Left renal pelvis (tissue), 4 donors: Measurements from ENCODE around the gene TTI1. TPM values are rescaled to one million over a fixed set of nuclear protein-coding genes. Genes with fewer than 3 reads are reported as not detected.

Experiments used
- DNase-seq, 4 donors: peaks; one replicate each; pipeline ENCODE4 v3.0.0-alpha.2; 2013; ENCODE audit warnings: low read depth in 4 of 4, low spot score in 3 of 4
- polyA plus RNA-seq, 4 donors: library from polyadenylated mRNA; unstranded; fragments of 120-200 nt; gene quantifications; one replicate each; pipeline ENCODE4 v1.2.1, GENCODE V29; 2013; ENCODE audit not compliant: insufficient read length in 4 of 4

Gene TTI1
- polyA plus RNA-seq, 4 donors, result 23.1 to 31.0 (median 27.0) TPM

GRCh38 chr20:37989601-37990295, 43.5 kb downstream of the TTI1 start:
- no peak for DNase-seq

- no peak for DNase-seq
Measured at GRCh38 chr20:37988306-37988954, 44.8 kb downstream of the TTI1 start.

- DNase-seq, result no peak
Measured at GRCh38 chr20:37987602-37988290, 45.5 kb downstream of the TTI1 start.

GRCh38 chr20:37986873-37987601, 46.2 kb downstream of the TTI1 start:
- no peak for DNase-seq

GRCh38 chr20:37986044-37986858, 47.0 kb downstream of the TTI1 start:
- no peak for DNase-seq

GRCh38 chr20:37984018-37984785, 49.1 kb downstream of the TTI1 start:
- DNase-seq, result no peak

GRCh38 chr20:37983286-37983685, 50.0 kb downstream of the TTI1 start:
- no peak for DNase-seq

- no peak for DNase-seq
Measured at GRCh38 chr20:37981568-37981967, 51.7 kb downstream of the TTI1 start.

- no peak for DNase-seq
Measured at GRCh38 chr20:37980876-37981275, 52.4 kb downstream of the TTI1 start.

GRCh38 chr20:37980383-37980782, 52.9 kb downstream of the TTI1 start:
- DNase-seq, result no peak

- no peak for DNase-seq
Measured at GRCh38 chr20:37979021-37979985, 54.0 kb downstream of the TTI1 start.

- no peak for DNase-seq
Measured at GRCh38 chr20:37977786-37978185, 55.5 kb downstream of the TTI1 start.

- DNase-seq, result no peak
Measured at GRCh38 chr20:37977338-37977737, 55.9 kb downstream of the TTI1 start.

- DNase-seq, result no peak
Measured at GRCh38 chr20:37976887-37977286, 56.4 kb downstream of the TTI1 start.

- DNase-seq, result no peak
Measured at GRCh38 chr20:37973059-37973910, 60.0 kb downstream of the TTI1 start.

- no peak for DNase-seq
Measured at GRCh38 chr20:37972256-37973058, 60.8 kb downstream of the TTI1 start.
